MM.1S (cell line): Measurements from ENCODE around the gene FIGNL2.

Source experiments
- EZH2 ChIP-seq: fragments of 300-600 bp; sonication (generic); optimal IDR thresholded peaks from 2 replicates; pipeline ENCODE3; 2017; ENCODE audit warnings: low read depth, mild to moderate bottlenecking, antibody characterized with exemption, low read length, mixed read lengths
- EZH2phosphoT487 ChIP-seq: fragments of 300-600 bp; sonication (generic); IDR thresholded peaks from 2 replicates; pipeline ENCODE4 v1.6.1; 2018; ENCODE audit warnings: antibody characterized with exemption, low read length
- TF ChIP-seq, protein P1 (sequence below): fragments of 300-600 bp; sonication (generic); IDR thresholded peaks from 2 replicates; pipeline ENCODE4 v1.5.1; 2016; ENCODE audit warnings: antibody characterized with exemption, low read length, mixed read lengths

DNA sequence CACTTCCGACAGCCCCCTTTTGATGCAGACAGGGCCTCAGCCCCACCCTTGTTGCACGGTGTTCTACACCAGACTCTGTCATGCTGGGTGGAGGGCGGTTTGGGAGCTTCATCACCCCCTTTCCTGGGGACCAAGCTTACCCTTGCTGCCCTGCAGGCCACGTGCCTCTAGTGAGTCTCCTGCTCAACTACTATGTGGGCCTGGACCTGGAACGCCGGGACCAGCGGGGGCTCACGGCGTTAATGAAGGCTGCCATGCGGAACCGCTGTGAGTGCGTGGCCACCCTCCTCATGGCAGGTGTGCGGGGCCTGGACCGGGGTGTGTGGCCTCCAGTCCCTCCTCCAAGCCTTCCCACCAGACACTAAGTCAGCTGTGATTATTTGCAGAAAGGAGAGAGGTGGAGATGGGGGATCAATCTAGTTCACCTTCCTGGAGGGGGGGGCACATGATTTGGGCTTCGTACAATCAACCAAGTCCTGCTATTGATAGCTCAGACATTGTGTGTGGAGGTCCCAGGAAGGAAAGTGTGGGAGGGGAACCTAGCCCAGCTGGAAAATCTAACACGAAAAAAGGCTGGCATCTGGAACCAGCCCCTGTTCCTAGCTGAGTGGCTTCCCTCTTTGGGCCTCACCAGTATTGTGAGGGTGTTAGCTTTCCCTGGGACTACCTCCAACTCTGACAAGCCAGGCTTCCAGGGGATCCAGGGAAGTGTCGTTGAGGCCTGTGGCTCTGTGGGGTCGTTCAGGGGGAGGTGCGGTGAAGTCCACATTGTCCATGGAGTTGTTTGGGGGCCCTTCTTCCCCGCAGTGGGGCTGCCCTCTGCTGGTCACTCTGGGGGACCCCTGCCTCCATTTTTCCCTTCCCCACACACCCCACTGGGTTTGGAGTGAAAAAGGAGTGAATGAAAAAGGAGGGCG lies 41.0 kb upstream of the FIGNL2 start:
- TF ChIP-seq EZH2 = no peak
- TF ChIP-seq, protein P1, sequence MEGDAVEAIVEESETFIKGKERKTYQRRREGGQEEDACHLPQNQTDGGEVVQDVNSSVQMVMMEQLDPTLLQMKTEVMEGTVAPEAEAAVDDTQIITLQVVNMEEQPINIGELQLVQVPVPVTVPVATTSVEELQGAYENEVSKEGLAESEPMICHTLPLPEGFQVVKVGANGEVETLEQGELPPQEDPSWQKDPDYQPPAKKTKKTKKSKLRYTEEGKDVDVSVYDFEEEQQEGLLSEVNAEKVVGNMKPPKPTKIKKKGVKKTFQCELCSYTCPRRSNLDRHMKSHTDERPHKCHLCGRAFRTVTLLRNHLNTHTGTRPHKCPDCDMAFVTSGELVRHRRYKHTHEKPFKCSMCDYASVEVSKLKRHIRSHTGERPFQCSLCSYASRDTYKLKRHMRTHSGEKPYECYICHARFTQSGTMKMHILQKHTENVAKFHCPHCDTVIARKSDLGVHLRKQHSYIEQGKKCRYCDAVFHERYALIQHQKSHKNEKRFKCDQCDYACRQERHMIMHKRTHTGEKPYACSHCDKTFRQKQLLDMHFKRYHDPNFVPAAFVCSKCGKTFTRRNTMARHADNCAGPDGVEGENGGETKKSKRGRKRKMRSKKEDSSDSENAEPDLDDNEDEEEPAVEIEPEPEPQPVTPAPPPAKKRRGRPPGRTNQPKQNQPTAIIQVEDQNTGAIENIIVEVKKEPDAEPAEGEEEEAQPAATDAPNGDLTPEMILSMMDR = peak; percentile 9; the same call in 1 of the 2 replicates
- no peak for TF ChIP-seq EZH2phosphoT487
